B cell (primary cell): ENCODE data around the gene CIC. TPM values are rescaled to one million over a fixed set of nuclear protein-coding genes. Genes with fewer than 3 reads are reported as not detected.
A peak's percentile ranks its signal among the peaks of the same experiment; 100 is the strongest.

Experiments used
- ATAC-seq: fragments of 200-7000 bp; cut with Tn5 transposase; one replicate; pipeline ENCODE4 v1.10.0; 2021; ENCODE audit warnings: low read depth, mild to moderate bottlenecking, moderate number of reproducible peaks, moderate library complexity
- CTCF ChIA-PET: fragments of 350-600 bp; sonication (Branson Sonifier 250); formaldehyde crosslinking; loops from one replicate; lab custom pipeline; 2021; ENCODE audit warnings: antibody characterized with exemption, inconsistent platforms; lab: Charles Lee
- POLR2A ChIA-PET: fragments of 350-600 bp; sonication (Branson Sonifier 250); formaldehyde crosslinking; loops from one replicate; lab custom pipeline; 2021; ENCODE audit warnings: antibody characterized with exemption; lab: Charles Lee
- DNase-seq: peaks from one replicate; pipeline ENCODE4 v3.0.0; 2013
- H2AFZ ChIP-seq: 2 replicates; pipeline ENCODE4 v1.6.1; 2012; ENCODE audit warnings: mild to moderate bottlenecking, low read depth, low read length; ENCODE audit not compliant: insufficient read depth, poor library complexity, severe bottlenecking
- H3K27ac ChIP-seq, 2 donors: 1 replicate in 1 of 2; 2 replicates in 1 of 2; pipeline ENCODE4 v1.5.1; 2012 to 2013; ENCODE audit warnings: low read length in 2 of 2, mild to moderate bottlenecking in 2 of 2, moderate library complexity in 1 of 2
- H3K27me3 ChIP-seq, 4 experiments: fragments of 200-600 bp in 1 of 4; sonication (generic) in 1 of 4; replicated peaks in 1 of 4; 1 replicate in 2 of 4; 2 replicates in 2 of 4; pipeline versions ENCODE4 v1.6.1 to v1.7.0; 2013 to 2016; ENCODE audit warnings: low read length in 3 of 4, mild to moderate bottlenecking in 2 of 4, mixed read lengths in 1 of 4, moderate library complexity in 1 of 4; ENCODE audit not compliant: insufficient read depth in 4 of 4, control insufficient read depth in 3 of 4; ENCODE audit errors: control extremely low read depth in 1 of 4
- H3K36me3 ChIP-seq, 2 experiments: replicated peaks in 1 of 2; 1 replicate in 1 of 2; 2 replicates in 1 of 2; pipeline versions ENCODE4 v1.6.1 to v1.7.1; 2013; ENCODE audit warnings: low read length in 1 of 2; ENCODE audit not compliant: insufficient read depth in 2 of 2, control insufficient read depth in 1 of 2; ENCODE audit errors: control extremely low read depth in 1 of 2, extremely low read depth in 1 of 2
- H3K4me1 ChIP-seq, 2 donors: fragments of 200-600 bp in 1 of 2; sonication (generic) in 1 of 2; 1 replicate in 1 of 2; 2 replicates in 1 of 2; pipeline versions ENCODE4 v1.5.1 to v1.6.1; 2013 to 2017; ENCODE audit warnings: low read length in 2 of 2; ENCODE audit not compliant: control insufficient read depth in 2 of 2, insufficient read depth in 2 of 2
- H3K4me2 ChIP-seq: replicated peaks from 2 replicates; pipeline ENCODE3; 2012; ENCODE audit warnings: mild to moderate bottlenecking, low read depth, low read length; ENCODE audit not compliant: poor library complexity, severe bottlenecking
- H3K4me3 ChIP-seq, 5 experiments: fragments of 200-600 bp in 1 of 5; sonication (generic) in 1 of 5; 1 replicate in 3 of 5; 2 replicates in 2 of 5; pipeline versions ENCODE4 v1.5.1 to v1.7.0; 2011 to 2016; ENCODE audit warnings: low read length in 4 of 5, mild to moderate bottlenecking in 4 of 5, low read depth in 2 of 5, control low read depth in 1 of 5, moderate library complexity in 1 of 5; ENCODE audit not compliant: insufficient read depth in 1 of 5; ENCODE audit errors: control extremely low read depth in 1 of 5, extremely low read depth in 1 of 5
- H3K79me2 ChIP-seq: fragments of 200-600 bp; sonication (generic); one replicate; pipeline ENCODE4 v1.6.0; 2016; ENCODE audit warnings: low read length; ENCODE audit not compliant: control insufficient read depth, insufficient read depth
- H3K9ac ChIP-seq: fragments of 200-600 bp; sonication (generic); 2 replicates; pipeline ENCODE4 v1.6.1; 2017; ENCODE audit warnings: mild to moderate bottlenecking, low read length, moderate library complexity
- H3K9me3 ChIP-seq, 3 donors: one replicate each; pipeline versions ENCODE4 v1.6.1 to v1.7.1; 2013; ENCODE audit warnings: low read length in 2 of 3; ENCODE audit not compliant: control insufficient read depth in 2 of 3, insufficient read depth in 1 of 3; ENCODE audit errors: control extremely low read depth in 1 of 3
- H4K20me1 ChIP-seq: 2 replicates; pipeline ENCODE4 v1.6.0; 2012; ENCODE audit warnings: mild to moderate bottlenecking, low read length; ENCODE audit not compliant: insufficient read depth, control insufficient read depth, poor library complexity, severe bottlenecking
- H3K27ac Mint-ChIP-seq: one replicate; pipeline ENCODE4 v1.8.0; 2021; ENCODE audit warnings: mixed read lengths
- H3K27me3 Mint-ChIP-seq: one replicate; pipeline ENCODE4 v1.8.0; 2021; ENCODE audit warnings: mixed read lengths
- H3K4me1 Mint-ChIP-seq: one replicate; pipeline ENCODE4 v1.8.0; 2021; ENCODE audit warnings: mixed read lengths
- H3K4me3 Mint-ChIP-seq: one replicate; pipeline ENCODE4 v1.8.0; 2021; ENCODE audit warnings: mixed read lengths
- H3K9me3 Mint-ChIP-seq: one replicate; pipeline ENCODE4 v1.8.0; 2022; ENCODE audit warnings: mixed read lengths; ENCODE audit not compliant: insufficient read depth
- CTCF ChIP-seq: fragments of 200-600 bp; IDR thresholded peaks from one replicate; pipeline ENCODE4 v1.8.0; 2022; ENCODE audit warnings: antibody characterized with exemption, mild to moderate bottlenecking
- EZH2 ChIP-seq: IDR thresholded peaks from 2 replicates; pipeline ENCODE4 v1.6.1; 2012; ENCODE audit warnings: borderline replicate concordance, low read depth, mild to moderate bottlenecking, moderate library complexity, low read length; ENCODE audit not compliant: insufficient read depth, poor library complexity, severe bottlenecking
- WGBS: methylation state at CpG from one replicate; pipeline ENCODE4 v1.1.5; 2013; ENCODE audit warnings: missing lambda C conversion rate; ENCODE audit not compliant: insufficient coverage; 5-methylcytosine and 5-hydroxymethylcytosine counted together
- intact Hi-C: fragments of 100-400 bp; cut with micrococcal nuclease; formaldehyde crosslinking; loops from one replicate; pipeline ENCODE4 v1.10.0; 2022
- polyA plus RNA-seq: library from polyadenylated mRNA; depleted of rRNA; stranded (reverse); fragments of >200 nt; gene quantifications from 2 replicates; pipeline ENCODE4 v1.2.3, GENCODE V29; 2012
- total RNA-seq, 2 donors: library from RNA; stranded (reverse); fragments of 120-200 nt in 1 of 2; gene quantifications; 1 replicate in 1 of 2; 2 replicates in 1 of 2; pipeline versions ENCODE4 v1.2.3 to v1.2.4, GENCODE V29; 2013 to 2022

The CIC gene
- total and polyA plus RNA-seq, 2 donors (not counting 1 experiment from before 2014, with no cell fraction given), result 75.7 to 119 TPM

DNA sequence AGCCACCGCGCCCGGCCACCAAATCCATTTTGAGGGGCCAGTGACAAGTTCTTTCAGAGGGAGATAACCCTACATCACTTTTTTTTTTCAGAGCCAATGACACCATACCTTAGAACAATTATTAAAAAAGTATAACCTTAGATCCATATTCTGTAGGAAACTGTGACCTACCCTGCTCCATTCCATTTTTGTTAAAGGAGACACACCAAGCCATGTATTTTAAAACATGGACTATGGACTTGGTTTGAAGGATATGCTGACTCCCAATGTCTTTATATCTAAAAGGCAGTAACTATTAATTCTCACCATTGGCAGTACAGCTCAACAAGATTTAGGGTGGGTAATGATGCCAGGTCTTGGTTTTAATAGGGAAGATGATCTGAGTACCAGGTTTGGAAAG, 27.8 kb upstream of the CIC start:
- H3K27me3 ChIP-seq, result no peaks in the 10 kb centered on the region
- H3K27ac ChIP-seq, result peak overlapping the region in 1 of 2 donors; percentile 88
- Mint-ChIP-seq H3K4me3 (peak overlapping the region; percentile 86), H3K4me1 (peaks cover 59% of the 10 kb centered on the region), H3K27me3 (no peaks in the 10 kb centered on the region), H3K27ac (peak overlapping the region; percentile 88), H3K9me3 (no peaks in the 10 kb centered on the region)
- TF ChIP-seq CTCF (no peak), EZH2 (no peak)
- peak overlapping the region; percentile 85 for H3K4me2 ChIP-seq
- intact Hi-C loops, result no loop called here
- H3K9ac ChIP-seq, result peak overlapping the region; percentile 77
- H3K36me3 ChIP-seq, result peaks cover 0 to 25% of the 10 kb centered on the region in 2 experiments
- peak overlapping the region; percentile 18 to 88 (median 67) for H3K4me3 ChIP-seq
- H4K20me1 ChIP-seq, result peaks cover 52% of the 10 kb centered on the region
- ChIA-PET CTCF (interaction anchor here (0.9 to 8.9 kb wide), 6 partner anchors 20 to 132 kb away, joined by 3 to 89 read pairs (median 10); partner anchors contain the start of genes POU2F2 and ZNF526), POLR2A (interaction anchor here (2.5 kb wide), 1 partner anchor 40 kb away, joined by 23 read pairs; no protein-coding TSS in a partner anchor)
- H3K4me1 ChIP-seq, result peaks cover 30 to 41% of the 10 kb centered on the region in 2 donors
- ATAC-seq (no peak), DNase-seq (no peak)
- peak overlapping the region; percentile 76 for H2AFZ ChIP-seq
- peaks cover 54% of the 10 kb centered on the region for H3K79me2 ChIP-seq
- H3K9me3 ChIP-seq, result peaks cover 0 to 3% (median 0%) of the 10 kb centered on the region in 3 donors
- 100% methylated on average over 3 of the region's 3 CpGs for WGBS

GRCh38 chr19:42242069-42242511, 27.0 kb upstream of the CIC start:
- H3K27me3 Mint-ChIP-seq, result no peaks in the 10 kb centered on the region

More at GRCh38 chr19:42242069-42242511, 27.0 kb upstream of the CIC start:
- CTCF ChIA-PET, result interaction anchor here (0.9 to 8.9 kb wide), 11 partner anchors 9 to 133 kb away, joined by 3 to 89 read pairs (median 5); partner anchors contain the start of genes POU2F2 and ZNF526
- WGBS, result under 1% methylated on average over 48 of the region's 49 CpGs
- Histone ChIP-seq H3K27ac (peak overlapping the region; percentile 48 to 88), H3K4me1 (peaks cover 30 to 44% of the 10 kb centered on the region in 2 donors), H3K9ac (peak overlapping the region; percentile 77), H2AFZ (peak overlapping the region; percentile 76), H3K79me2 (peaks cover 46% of the 10 kb centered on the region), H3K9me3 (peaks cover 0 to 4% (median 0%) of the 10 kb centered on the region in 3 donors), H3K36me3 (peaks cover 0 to 18% of the 10 kb centered on the region in 2 experiments), H4K20me1 (peaks cover 44% of the 10 kb centered on the region), H3K27me3 (no peaks in the 10 kb centered on the region), H3K4me3 (peak overlapping the region; percentile 18 to 88 (median 67)), H3K4me2 (peak overlapping the region; percentile 85)
- no peak for ATAC-seq
- peak overlapping the region; percentile 86 for H3K4me3 Mint-ChIP-seq
- no peaks in the 10 kb centered on the region for H3K9me3 Mint-ChIP-seq
- intact Hi-C loops, result loop anchor here (1.0 to 2.0 kb wide), 6 partner anchors 22 to 134 kb away; partner anchors contain the start of gene ZNF526
- H3K4me1 Mint-ChIP-seq, result peaks cover 59% of the 10 kb centered on the region
- POLR2A ChIA-PET, result interaction anchor here (0.5 to 2.5 kb wide), 7 partner anchors 9 to 1957 kb away, joined by 3 to 23 read pairs (median 9); partner anchors contain the start of genes AKT2, PAFAH1B3, PRR19 and ZNF526
- TF ChIP-seq CTCF (no peak), EZH2 (no peak)
- no peak for DNase-seq
- H3K27ac Mint-ChIP-seq, result peak overlapping the region; percentile 91
